Left ventricle myocardium inferior (tissue), 1 donor: ENCODE data around the gene GDPD4. TPM values are rescaled to one million over a fixed set of nuclear protein-coding genes. Genes with fewer than 3 reads are reported as not detected.

Experiments
- DNase-seq: peaks from one replicate; pipeline ENCODE4 v3.0.0-alpha.2; 2020
- H3K27ac ChIP-seq: fragments of 200-600 bp; replicated peaks from 2 replicates; pipeline ENCODE4 v1.8.0; 2021
- H3K27me3 ChIP-seq: fragments of 200-600 bp; 2 replicates; pipeline ENCODE4 v1.8.0; 2021; ENCODE audit warnings: low read depth
- H3K36me3 ChIP-seq: fragments of 200-600 bp; 2 replicates; pipeline ENCODE4 v1.8.0; 2021
- H3K4me1 ChIP-seq: fragments of 200-600 bp; 2 replicates; pipeline ENCODE4 v1.8.0; 2021
- H3K4me3 ChIP-seq: fragments of 200-600 bp; 2 replicates; pipeline ENCODE4 v1.8.0; 2021; ENCODE audit warnings: mild to moderate bottlenecking, moderate library complexity
- H3K9me3 ChIP-seq: fragments of 200-600 bp; replicated peaks from 2 replicates; pipeline ENCODE4 v1.8.0; 2021
- CTCF ChIP-seq: fragments of 200-600 bp; IDR thresholded peaks from 2 replicates; pipeline ENCODE4 v1.8.0; 2021; ENCODE audit warnings: antibody characterized with exemption, mild to moderate bottlenecking, borderline replicate concordance
- intact Hi-C: fragments of 100-400 bp; cut with micrococcal nuclease; formaldehyde crosslinking; loops from one replicate; pipeline ENCODE4 v1.11.0; 2022
- total RNA-seq: library from RNA; stranded (reverse); fragmentation: NEBNext Ultra II Directional; extraction: Animal tissue kit (Norgen Biotek cat#: 25700); gene quantifications from one replicate; pipeline ENCODE4 v1.2.1, GENCODE V29; 2021
- donor health status: DM: no; HTN: yes; CAD: no; lungs with severe emphysema.

The GDPD4 gene
- total RNA-seq, 1 donor from 2014 or later: not detected

GRCh38 chr11:77201991-77202841, 99.3 kb downstream of the GDPD4 start:
- no peaks in the 10 kb centered on the region for H3K9me3 ChIP-seq
- no peak for DNase-seq

GRCh38 chr11:77201370-77201769, 100.1 kb downstream of the GDPD4 start:
- no peak for TF ChIP-seq CTCF
- Histone ChIP-seq H3K4me1 (no peaks in the 10 kb centered on the region), H3K9me3 (no peaks in the 10 kb centered on the region), H3K27ac (no peak overlapping the region), H3K4me3 (no peak overlapping the region), H3K27me3 (no peaks in the 10 kb centered on the region), H3K36me3 (no peaks in the 10 kb centered on the region)
- no peak for DNase-seq
- intact Hi-C loops: no loop called here

More at GRCh38 chr11:77201991-77202841, 99.3 kb downstream of the GDPD4 start:
- no peak overlapping the region for H3K27ac ChIP-seq
- no peaks in the 10 kb centered on the region for H3K36me3 ChIP-seq
- no peak overlapping the region for H3K4me3 ChIP-seq
- no peaks in the 10 kb centered on the region for H3K27me3 ChIP-seq
- TF ChIP-seq CTCF: no peak
- intact Hi-C loops: no loop called here
- no peaks in the 10 kb centered on the region for H3K4me1 ChIP-seq

- H3K9me3 ChIP-seq: no peaks in the 10 kb centered on the region
- no peak overlapping the region for H3K27ac ChIP-seq
- intact Hi-C loops: no loop called here
- H3K4me1 ChIP-seq: peaks cover 1% of the 10 kb centered on the region
- DNase-seq: no peak
- H3K4me3 ChIP-seq: no peak overlapping the region
- TF ChIP-seq CTCF: no peak
- no peaks in the 10 kb centered on the region for H3K27me3 ChIP-seq
- no peaks in the 10 kb centered on the region for H3K36me3 ChIP-seq
Observed at GRCh38 chr11:77200351-77201268, 100.9 kb downstream of the GDPD4 start.

GRCh38 chr11:77199137-77199745, 102.2 kb downstream of the GDPD4 start:
- Histone ChIP-seq H3K36me3 (no peaks in the 10 kb centered on the region), H3K4me1 (peaks cover 12% of the 10 kb centered on the region), H3K27me3 (no peaks in the 10 kb centered on the region), H3K27ac (no peak overlapping the region), H3K4me3 (no peak overlapping the region), H3K9me3 (no peaks in the 10 kb centered on the region)
- no peak for DNase-seq
- no peak for TF ChIP-seq CTCF
- intact Hi-C loops: no loop called here

- TF ChIP-seq CTCF: no peak
- intact Hi-C loops: no loop called here
- peaks cover 12% of the 10 kb centered on the region for H3K4me1 ChIP-seq
- no peaks in the 10 kb centered on the region for H3K36me3 ChIP-seq
- no peak overlapping the region for H3K27ac ChIP-seq
- no peak overlapping the region for H3K4me3 ChIP-seq
- H3K9me3 ChIP-seq: no peaks in the 10 kb centered on the region
- no peak for DNase-seq
- no peaks in the 10 kb centered on the region for H3K27me3 ChIP-seq
Observed at GRCh38 chr11:77198440-77198849, 103.0 kb downstream of the GDPD4 start.
